ENCODE measurements around the gene OPTN.

- TF ChIP-seq GATA2 (IDR thresholded peaks at IDR 0.05; ENCODE audit: low read depth, low read length) (no peak), GATA3 (IDR thresholded peaks at IDR 0.05; ENCODE audit: low read depth, low read length) (no peak)
These were observed 45.1 kb upstream of the OPTN start for GRCh38 chr10:13054844-13055243.

All from SH-SY5Y (cell line).